ENCODE measurements around the gene FOXO3.

GRCh38 chr6:108651340-108652227 lies 90.9 kb downstream of the FOXO3 start:
- TF ChIP-seq CTCF (IDR thresholded peaks at IDR 0.05; ENCODE audit: low read depth, low read length) (no peak), EZH2phosphoT487 (IDR thresholded peaks at IDR 0.05; ENCODE audit: low read depth) (no peak)

All from OCI-LY3 (cell line).